K562 (cell line): ENCODE results near the gene CRB2. TPM values are rescaled to one million over a fixed set of nuclear protein-coding genes. Genes with fewer than 3 reads are reported as not detected.
A peak's percentile ranks its signal among the peaks of the same experiment; 100 is the strongest.

Source experiments
- ATAC-seq: fragments of 200-7000 bp; cut with Tn5 transposase; 3 replicates; pipeline ENCODE4 v1.9.1; 2020; ENCODE audit warnings: moderate library complexity
- BruUV-seq: library from RNA; stranded (reverse); fragments of 400-500 nt; replicated peaks from 2 replicates; lab custom pipeline; 2021; lab: Mats Ljungman, UMichigan
- CTCF ChIA-PET: fragments of 300-600 bp; formaldehyde crosslinking; extraction: SDS; loops from one replicate; lab custom pipeline; 2021; ENCODE audit warnings: low intra/inter-chr PET ratio; lab: Yijun Ruan, JAX
- POLR2A ChIA-PET: fragments of 300-600, 350-650 bp; sonication (Branson Sonifier 250); formaldehyde crosslinking; extraction: SDS; loops from one replicate; lab custom pipeline; 2021; ENCODE audit warnings: antibody characterized with exemption, inconsistent platforms; lab: Yijun Ruan, JAX
- DNase-seq, 4 experiments: peaks; one replicate each; pipeline versions ENCODE4 v3.0.0 to v3.0.0-alpha.2; 2011 to 2018; ENCODE audit warnings: low spot score in 3 of 4, mixed read lengths in 3 of 4; ENCODE audit errors: extremely low read depth in 1 of 4
- FAIRE-seq: peaks from 2 replicates; lab custom pipeline; 2011; peaks lifted over from hg19 to GRCh38; lab: Jason Lieb, UNC
- H2AFZ ChIP-seq: 2 replicates; pipeline ENCODE4 v1.6.0; 2011; ENCODE audit warnings: low read depth, low read length, control low read depth, inconsistent platforms
- H3K27ac ChIP-seq: fragments of 200-600 bp; 3 replicates; pipeline ENCODE4 v1.8.0; 2011; ENCODE audit warnings: low read depth, mild to moderate bottlenecking, control low read depth, inconsistent platforms, low read length, moderate library complexity, mixed read lengths; ENCODE audit errors: extremely low read depth
- H3K27me3 ChIP-seq, 2 experiments: fragments of 300-600 bp in 1 of 2; 2 replicates in 1 of 2; 3 replicates in 1 of 2; pipeline versions ENCODE4 v1.6.0 to v1.8.0; 2011; ENCODE audit warnings: inconsistent platforms in 2 of 2, low read length in 2 of 2, mild to moderate bottlenecking in 1 of 2, mixed read lengths in 1 of 2, moderate library complexity in 1 of 2; ENCODE audit not compliant: control insufficient read depth in 2 of 2, insufficient read depth in 2 of 2
- H3K36me3 ChIP-seq: fragments of 300-600 bp; 3 replicates; pipeline ENCODE4 v1.8.0; 2011; ENCODE audit warnings: mild to moderate bottlenecking, low read length, inconsistent platforms; ENCODE audit not compliant: control insufficient read depth, insufficient read depth
- H3K4me1 ChIP-seq, 2 experiments: fragments of 200-600 bp in 1 of 2; replicated peaks in 1 of 2; 2 replicates in 1 of 2; 3 replicates in 1 of 2; pipeline versions ENCODE4 v1.5.1 to v1.8.0; 2011; ENCODE audit warnings: inconsistent platforms in 2 of 2, low read length in 2 of 2, mild to moderate bottlenecking in 1 of 2, mixed read lengths in 1 of 2, moderate library complexity in 1 of 2; ENCODE audit not compliant: control insufficient read depth in 2 of 2, insufficient read depth in 2 of 2
- H3K4me2 ChIP-seq: 2 replicates; pipeline ENCODE4 v1.6.1; 2011; ENCODE audit warnings: low read length, control low read depth, inconsistent platforms, mixed read lengths; ENCODE audit not compliant: insufficient read depth
- H3K4me3 ChIP-seq: fragments of 200-600 bp; sonication (generic), shearing (Covaris generic); 2 replicates; pipeline ENCODE4 v1.5.1; 2016; ENCODE audit warnings: control low read depth, inconsistent platforms
- H3K79me2 ChIP-seq: fragments of 200-600 bp; 3 replicates; pipeline ENCODE4 v1.8.0; 2011; ENCODE audit warnings: low read length, inconsistent platforms; ENCODE audit not compliant: control insufficient read depth, insufficient read depth
- H3K9ac ChIP-seq, 2 experiments: 2 replicates each; pipeline versions ENCODE4 v1.6.0 to v1.6.1; 2011; ENCODE audit warnings: low read depth in 2 of 2, low read length in 2 of 2, control low read depth in 1 of 2, inconsistent platforms in 1 of 2, mild to moderate bottlenecking in 1 of 2, mixed read lengths in 1 of 2; ENCODE audit not compliant: insufficient read depth in 1 of 2
- H3K9me1 ChIP-seq: one replicate; pipeline ENCODE4 v1.6.0; 2011; ENCODE audit warnings: inconsistent platforms, mild to moderate bottlenecking, low read length, moderate library complexity; ENCODE audit not compliant: control insufficient read depth, insufficient read depth
- H3K9me3 ChIP-seq: replicated peaks from 2 replicates; pipeline ENCODE4 v1.5.1; 2011; ENCODE audit warnings: low read depth, low read length, inconsistent platforms; ENCODE audit not compliant: control insufficient read depth, insufficient read depth
- H4K20me1 ChIP-seq: replicated peaks from 2 replicates; pipeline ENCODE4 v1.6.1; 2011; ENCODE audit warnings: low read length, inconsistent platforms, mixed read lengths; ENCODE audit not compliant: control insufficient read depth, insufficient read depth
- GTF2A2 ChIP-seq: IDR thresholded peaks from 2 replicates; pipeline ENCODE4 v1.6.1; 2016; ENCODE audit warnings: mild to moderate bottlenecking, missing genetic modification characterization, missing compliant biosample characterization
- HDAC1 ChIP-seq, 2 experiments: fragments of 450-650 bp; IDR thresholded peaks; 2 replicates each; pipeline ENCODE4 v1.6.1; 2016 to 2017; ENCODE audit warnings: inconsistent platforms in 1 of 2, mild to moderate bottlenecking in 1 of 2, moderate library complexity in 1 of 2
- JUNB ChIP-seq: fragments of 450-650 bp; formaldehyde crosslinking; conservative IDR thresholded peaks from 2 replicates; pipeline ENCODE4 v1.4.0; 2020; ENCODE audit warnings: mild to moderate bottlenecking
- MEIS2 ChIP-seq: fragments of 450-650 bp; IDR thresholded peaks from 2 replicates; pipeline ENCODE4 v1.6.1; 2014; ENCODE audit warnings: mild to moderate bottlenecking; ENCODE audit not compliant: partially characterized antibody
- PTBP1 ChIP-seq: fragments of 200-400 bp; formaldehyde crosslinking; IDR thresholded peaks from 2 replicates; pipeline ENCODE4 v1.6.1; 2017; ENCODE audit warnings: low read depth, low read length
- TEAD2 ChIP-seq: fragments of 450-650 bp; IDR thresholded peaks from 2 replicates; pipeline ENCODE4 v1.6.1; 2016; ENCODE audit warnings: missing genetic modification characterization, control low read depth, missing compliant biosample characterization
- TEAD4 ChIP-seq, 2 experiments: sonication (generic) in 1 of 2; formaldehyde crosslinking in 1 of 2; IDR thresholded peaks; 2 replicates each; pipeline versions ENCODE4 v1.6.1 to v1.8.0; 2012 to 2022; ENCODE audit warnings: borderline replicate concordance in 1 of 2, inconsistent platforms in 1 of 2, low read length in 1 of 2, mild to moderate bottlenecking in 1 of 2, missing genetic modification reagents in 1 of 2
- ZNF384 ChIP-seq: IDR thresholded peaks from 2 replicates; pipeline ENCODE4 v1.6.1; 2012; ENCODE audit warnings: low read depth, low read length, improper control_type of control experiment
- WGBS: fragments of 100-300 bp; shearing (Covaris generic); methylation state at CpG from one replicate; pipeline ENCODE4 v1.1.6; 2016; ENCODE audit warnings: low coverage, mixed read lengths; ENCODE audit not compliant: insufficient coverage; ENCODE audit errors: missing lambda C conversion rate; 5-methylcytosine and 5-hydroxymethylcytosine counted together
- in situ Hi-C: fragments of 300-500 bp; cut with MboI; formaldehyde crosslinking; loops from 4 replicates; pipeline ENCODE4 v1.15.0; 2018; ENCODE audit warnings: inconsistent platforms, mixed read lengths
- intact Hi-C: fragments of 100-400 bp; cut with micrococcal nuclease; formaldehyde crosslinking; loops from 2 replicates; pipeline ENCODE4 v1.14.2; 2022
- polyA plus RNA-seq, 8 experiments: library from polyadenylated mRNA; depleted of rRNA in 4 of 8; stranded (reverse) in 5 of 8; unstranded in 3 of 8; fragments of >200 nt; fragmentation: Nextera tagmentation in 2 of 8; fragmentation: Illumina TruSeq in 1 of 8; extraction: Ambion mirVana in 2 of 8; extraction: Trizol in 1 of 8; gene quantifications; 2 replicates each; pipeline versions ENCODE4 v1.2.1 to v1.2.3, GENCODE V29; 2011 to 2014; ENCODE audit warnings: inconsistent platforms in 1 of 8, missing spikeins in 1 of 8
- total RNA-seq, 7 experiments: library from RNA; depleted of rRNA in 6 of 7; stranded (reverse); fragments of >200 nt in 6 of 7; fragmentation: Illumina TruSeq in 2 of 7; extraction: Trizol in 2 of 7; gene quantifications; 2 replicates each; pipeline versions ENCODE4 v1.2.1 to v1.2.3, GENCODE V29; 2011 to 2021; ENCODE audit warnings: low replicate concordance in 1 of 7
- TF ChIP-seq, protein P1 (sequence below): fragments of 200-400 bp; formaldehyde crosslinking; IDR thresholded peaks from 2 replicates; pipeline ENCODE4 v1.6.1; 2017; ENCODE audit warnings: mild to moderate bottlenecking, low read depth, low read length, moderate library complexity
- TF ChIP-seq, protein P2 (sequence below): fragments of 250-450 bp; sonication (Bioruptor Pico); IDR thresholded peaks from 2 replicates; pipeline ENCODE4 v1.9.0; 2021; ENCODE audit warnings: mild to moderate bottlenecking

CRB2 gene
- total and polyA plus RNA-seq, 9 of the 15 experiments (the other 6 are each of a cell fraction or from before 2014, with no cell fraction given), result 0.13 to 1.2 (median 0.25) TPM; not detected in 2

GRCh38 chr9:123335986-123336329 is 20.0 kb upstream of the CRB2 start:
- in situ Hi-C loops (no loop called here), intact Hi-C loops (loop anchor here (1.0 kb wide), 1 partner anchor 31 kb away; no protein-coding TSS in a partner anchor)
- Histone ChIP-seq H3K9ac (no peak overlapping the region; a peak in 1 of 4 replicates), H2AFZ (peak overlapping the region; percentile 77), H3K27me3 (no peaks in the 10 kb centered on the region), H3K4me2 (no peak overlapping the region), H3K9me1 (no peaks in the 10 kb centered on the region), H3K4me1 (peaks cover 37 to 47% of the 10 kb centered on the region in 2 experiments), H3K9me3 (no peaks in the 10 kb centered on the region), H3K79me2 (no peaks in the 10 kb centered on the region), H4K20me1 (no peaks in the 10 kb centered on the region), H3K27ac (no peak overlapping the region), H3K4me3 (no peak overlapping the region), H3K36me3 (no peaks in the 10 kb centered on the region)
- no peak for FAIRE-seq
- BruUV-seq, result no TSS peak
- no peak for DNase-seq
- 34% methylated on average over 6 of the region's 6 CpGs for WGBS
- CTCF ChIA-PET, result no interaction called here
- peak; percentile 39 for TF ChIP-seq MEIS2
- no peak for TF ChIP-seq GTF2A2
- 0 out of 2 replicates have a peak, but pooled peaks have one; percentile 2 for TF ChIP-seq TEAD4 (IDR thresholded peaks at IDR 0.05; ENCODE audit: low read length)
- TF ChIP-seq TEAD4 (CRISPR knock-in tag; IDR thresholded peaks at IDR 0.05; ENCODE audit: borderline replicate concordance), result no peak
- ATAC-seq, result no peak
- POLR2A ChIA-PET, result interaction anchor here (0.6 to 2.2 kb wide), 4 partner anchors 10 to 37 kb away, joined by 3 to 12 read pairs (median 3); no protein-coding TSS in a partner anchor

GRCh38 chr9:123336449-123336848 is 19.5 kb upstream of the CRB2 start:
- FAIRE-seq, result no peak
- WGBS, result 28% methylated on average over 3 of the region's 3 CpGs

More at GRCh38 chr9:123336449-123336848, 19.5 kb upstream of the CRB2 start:
- Histone ChIP-seq H3K9ac (no peak overlapping the region), H3K36me3 (no peaks in the 10 kb centered on the region), H2AFZ (no peak overlapping the region), H3K9me1 (no peaks in the 10 kb centered on the region), H3K4me3 (no peak overlapping the region), H3K4me2 (no peak overlapping the region), H3K27me3 (no peaks in the 10 kb centered on the region), H3K9me3 (no peaks in the 10 kb centered on the region), H3K4me1 (peaks cover 37 to 47% of the 10 kb centered on the region in 2 experiments), H4K20me1 (no peaks in the 10 kb centered on the region), H3K27ac (no peak overlapping the region), H3K79me2 (no peaks in the 10 kb centered on the region)
- POLR2A ChIA-PET, result interaction anchor here (0.6 to 2.2 kb wide), 4 partner anchors 9 to 101 kb away, joined by 3 to 12 read pairs (median 3); no protein-coding TSS in a partner anchor
- TF ChIP-seq, protein P1, sequence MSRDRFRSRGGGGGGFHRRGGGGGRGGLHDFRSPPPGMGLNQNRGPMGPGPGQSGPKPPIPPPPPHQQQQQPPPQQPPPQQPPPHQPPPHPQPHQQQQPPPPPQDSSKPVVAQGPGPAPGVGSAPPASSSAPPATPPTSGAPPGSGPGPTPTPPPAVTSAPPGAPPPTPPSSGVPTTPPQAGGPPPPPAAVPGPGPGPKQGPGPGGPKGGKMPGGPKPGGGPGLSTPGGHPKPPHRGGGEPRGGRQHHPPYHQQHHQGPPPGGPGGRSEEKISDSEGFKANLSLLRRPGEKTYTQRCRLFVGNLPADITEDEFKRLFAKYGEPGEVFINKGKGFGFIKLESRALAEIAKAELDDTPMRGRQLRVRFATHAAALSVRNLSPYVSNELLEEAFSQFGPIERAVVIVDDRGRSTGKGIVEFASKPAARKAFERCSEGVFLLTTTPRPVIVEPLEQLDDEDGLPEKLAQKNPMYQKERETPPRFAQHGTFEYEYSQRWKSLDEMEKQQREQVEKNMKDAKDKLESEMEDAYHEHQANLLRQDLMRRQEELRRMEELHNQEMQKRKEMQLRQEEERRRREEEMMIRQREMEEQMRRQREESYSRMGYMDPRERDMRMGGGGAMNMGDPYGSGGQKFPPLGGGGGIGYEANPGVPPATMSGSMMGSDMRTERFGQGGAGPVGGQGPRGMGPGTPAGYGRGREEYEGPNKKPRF, result no peak
- no peak for TF ChIP-seq PTBP1
- no peak for TF ChIP-seq HDAC1 (IDR thresholded peaks at IDR 0.05)
- TF ChIP-seq ZNF384, result no peak
- TF ChIP-seq TEAD2 (tag), result no peak
- TF ChIP-seq, protein P2, sequence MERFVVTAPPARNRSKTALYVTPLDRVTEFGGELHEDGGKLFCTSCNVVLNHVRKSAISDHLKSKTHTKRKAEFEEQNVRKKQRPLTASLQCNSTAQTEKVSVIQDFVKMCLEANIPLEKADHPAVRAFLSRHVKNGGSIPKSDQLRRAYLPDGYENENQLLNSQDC (CRISPR knock-in tag), result no peak
- TF ChIP-seq JUNB (CRISPR knock-in tag), result no peak
- intact Hi-C loops, result loop anchor here (1.0 kb wide), 1 partner anchor 31 kb away; no protein-coding TSS in a partner anchor
- in situ Hi-C loops, result no loop called here
- peak in 1 of 4 experiments; percentile 44 for DNase-seq
- no TSS peak for BruUV-seq
- no peak for ATAC-seq
- CTCF ChIA-PET, result no interaction called here
